Measurements from ENCODE around the gene RHOH.
"Not testable (repeated sequence)": the region's sequence is repeated elsewhere in the genome, so short reads cannot be mapped to it uniquely, and the experiment has no call there.

Gene RHOH

GRCh38 chr4:40264995-40265909, 68.4 kb downstream of the RHOH start:
- peak; percentile 3 for DNase-seq

GRCh38 chr4:40265910-40266274, 69.1 kb downstream of the RHOH start:
- DNase-seq: no peak

GRCh38 chr4:40269133-40269532, 72.3 kb downstream of the RHOH start:
- no peak for DNase-seq

- no peak for DNase-seq
Observed at GRCh38 chr4:40270609-40271008, 73.8 kb downstream of the RHOH start.

- DNase-seq: no peak
Observed at GRCh38 chr4:40275065-40275730, 78.4 kb downstream of the RHOH start.

- no peak for DNase-seq
Observed at GRCh38 chr4:40276546-40276945, 79.7 kb downstream of the RHOH start.

GRCh38 chr4:40280586-40280985, 83.8 kb downstream of the RHOH start:
- no peak for DNase-seq

- DNase-seq: no peak
Observed at GRCh38 chr4:40281099-40281498, 84.3 kb downstream of the RHOH start.

GRCh38 chr4:40281913-40282312, 85.1 kb downstream of the RHOH start:
- DNase-seq: no peak

- DNase-seq: not testable (repeated sequence)
Observed at GRCh38 chr4:40282857-40283256, 86.0 kb downstream of the RHOH start.

GRCh38 chr4:40283413-40283812, 86.6 kb downstream of the RHOH start:
- no peak for DNase-seq

- DNase-seq: no peak
Observed at GRCh38 chr4:40283968-40284367, 87.1 kb downstream of the RHOH start.

GRCh38 chr4:40285692-40286091, 88.9 kb downstream of the RHOH start:
- no peak for DNase-seq

- no peak for DNase-seq
Observed at GRCh38 chr4:40288566-40288965, 91.7 kb downstream of the RHOH start.

- no peak for DNase-seq
Observed at GRCh38 chr4:40289366-40290188, 92.7 kb downstream of the RHOH start.

- not testable (repeated sequence) for DNase-seq
Observed at GRCh38 chr4:40290611-40291186, 93.9 kb downstream of the RHOH start.

- DNase-seq: no peak
Observed at GRCh38 chr4:40292313-40292759, 95.5 kb downstream of the RHOH start.

GRCh38 chr4:40294339-40294738, 97.5 kb downstream of the RHOH start:
- no peak for DNase-seq

- DNase-seq: not testable (repeated sequence)
Observed at GRCh38 chr4:40295030-40295429, 98.2 kb downstream of the RHOH start.

- no peak for DNase-seq
Observed at GRCh38 chr4:40295572-40295971, 98.7 kb downstream of the RHOH start.

Data from NCI-H2029 (cell line).